ENCODE results near the gene BCKDK. TPM values are rescaled to one million over a fixed set of nuclear protein-coding genes. Genes with fewer than 3 reads are reported as not detected.

BCKDK gene
- total and polyA plus RNA-seq, 2 of the 13 experiments (the other 11 are each of a cell fraction or from before 2014, with no cell fraction given): 24.9 to 42.6 TPM

- TF ChIP-seq IKZF5 (CRISPR knock-in tag; IDR thresholded peaks at IDR 0.05): no peak
- no peak for TF ChIP-seq ZBTB4 (CRISPR knock-in tag; IDR thresholded peaks at IDR 0.05; ENCODE audit: borderline replicate concordance)
- no peak; the same call in 1 of the 2 replicates for TF ChIP-seq PRDM15 (CRISPR knock-in tag; IDR thresholded peaks at IDR 0.05)
- TF ChIP-seq RBM22 (optimal IDR thresholded peaks at IDR 0.05; ENCODE audit: low read length): no peak
- no peak for TF ChIP-seq ZNF552 (CRISPR knock-in tag; IDR thresholded peaks at IDR 0.05; ENCODE audit: borderline replicate concordance)
- TF ChIP-seq ZNF451 (CRISPR knock-in tag; IDR thresholded peaks at IDR 0.05): no peak
- no peak for TF ChIP-seq TFAP4 (IDR thresholded peaks at IDR 0.05; ENCODE audit: borderline replicate concordance, low read depth)
- no peak for TF ChIP-seq KLF9 (CRISPR knock-in tag; IDR thresholded peaks at IDR 0.05; ENCODE audit: low read depth)
- TF ChIP-seq TMF1 (CRISPR knock-in tag; IDR thresholded peaks at IDR 0.05; ENCODE audit: low read depth): no peak
- TF ChIP-seq XBP1 (CRISPR knock-in tag; IDR thresholded peaks at IDR 0.05): no peak
- TF ChIP-seq ZNF136 (CRISPR knock-in tag; IDR thresholded peaks at IDR 0.05; ENCODE audit: low read depth): no peak
- no peak for TF ChIP-seq THAP8 (CRISPR knock-in tag; IDR thresholded peaks at IDR 0.05; ENCODE audit: borderline replicate concordance)
- TF ChIP-seq ZNF44 (CRISPR knock-in tag; IDR thresholded peaks at IDR 0.05): no peak
- TF ChIP-seq TRIM24 (CRISPR knock-in tag; IDR thresholded peaks at IDR 0.05): no peak
- no peak for TF ChIP-seq TP53 (CRISPR knock-in tag; conservative IDR thresholded peaks at IDR 0.05)
- no peak; the same call in 1 of the 2 replicates for TF ChIP-seq ZSCAN22 (CRISPR knock-in tag; IDR thresholded peaks at IDR 0.05)
Measured at GRCh38 chr16:31141489-31142108, 33.4 kb downstream of the BCKDK start (continued).
